ENCODE results near the gene REP15.

Gene REP15

GRCh38 chr12:27705263-27705662 lies 9.0 kb downstream of the REP15 start:
- no peak overlapping the region for H3K4me3 ChIP-seq (ENCODE audit: low read depth, low read length)
- no peak for TF ChIP-seq CTCF (IDR thresholded peaks at IDR 0.05; ENCODE audit: low read depth, low read length)
- no peak for TF ChIP-seq POLR2A (IDR thresholded peaks at IDR 0.05; ENCODE audit: extremely low read depth, insufficient read length)
- TF ChIP-seq MAX (IDR thresholded peaks at IDR 0.05; ENCODE audit: low read depth, low read length), result no peak
- TF ChIP-seq MYC (IDR thresholded peaks at IDR 0.05; ENCODE audit: low read depth, low read length), result no peak
- peak; percentile 20 for DNase-seq (ENCODE audit: low read depth)

GRCh38 chr12:27707216-27707615 lies 11.0 kb downstream of the REP15 start:
- no peak for DNase-seq (ENCODE audit: low read depth)
- no peak for TF ChIP-seq MAX (IDR thresholded peaks at IDR 0.05; ENCODE audit: low read depth, low read length)
- no peak for TF ChIP-seq MYC (IDR thresholded peaks at IDR 0.05; ENCODE audit: low read depth, low read length)
- no peak overlapping the region for H3K4me3 ChIP-seq (ENCODE audit: low read depth, low read length)

GRCh38 chr12:27709212-27709931 lies 13.1 kb downstream of the REP15 start:
- TF ChIP-seq MAX (IDR thresholded peaks at IDR 0.05; ENCODE audit: low read depth, low read length) (no peak), CTCF (IDR thresholded peaks at IDR 0.05; ENCODE audit: low read depth, low read length) (no peak), POLR2A (IDR thresholded peaks at IDR 0.05; ENCODE audit: extremely low read depth, insufficient read length) (no peak), MYC (IDR thresholded peaks at IDR 0.05; ENCODE audit: low read depth, low read length) (no peak)
- no peak for DNase-seq (ENCODE audit: low read depth)
- H3K4me3 ChIP-seq (ENCODE audit: low read depth, low read length), result no peak overlapping the region

- no peak for TF ChIP-seq CTCF (IDR thresholded peaks at IDR 0.05; ENCODE audit: low read depth, low read length)
- TF ChIP-seq POLR2A (IDR thresholded peaks at IDR 0.05; ENCODE audit: extremely low read depth, insufficient read length), result no peak
- TF ChIP-seq MAX (IDR thresholded peaks at IDR 0.05; ENCODE audit: low read depth, low read length), result no peak
- no peak for TF ChIP-seq MYC (IDR thresholded peaks at IDR 0.05; ENCODE audit: low read depth, low read length)
- peak overlapping the region; percentile 73 for H3K4me3 ChIP-seq (ENCODE audit: low read depth, low read length)
- DNase-seq (ENCODE audit: low read depth), result peak; percentile 65
These were observed 13.8 kb downstream of the REP15 start for GRCh38 chr12:27709932-27710591.

- DNase-seq (ENCODE audit: low read depth), result peak; percentile 99
- TF ChIP-seq MYC (IDR thresholded peaks at IDR 0.05; ENCODE audit: low read depth, low read length) (peak; percentile 99), MAX (IDR thresholded peaks at IDR 0.05; ENCODE audit: low read depth, low read length) (peak; percentile 97), POLR2A (IDR thresholded peaks at IDR 0.05; ENCODE audit: extremely low read depth, insufficient read length) (peak; percentile 100), CTCF (IDR thresholded peaks at IDR 0.05; ENCODE audit: low read depth, low read length) (no peak)
- peak within 1 kb of the TSS; percentile 73 for H3K4me3 ChIP-seq (ENCODE audit: low read depth, low read length)
These were observed 14.5 kb downstream of the REP15 start, which contains the start of gene MRPS35 for GRCh38 chr12:27710592-27711316. TSS of gene MRPS35 (plus strand) at chr12:27710832. CDS start at chr12:27710844, 12 bp downstream.
